ENCODE results near the gene FOXK2. TPM values are rescaled to one million over a fixed set of nuclear protein-coding genes. Genes with fewer than 3 reads are reported as not detected.

The FOXK2 gene
- total and polyA plus RNA-seq, 2 experiments from 2014 or later = 5.6 to 43.0 TPM

GRCh38 chr17:82600731-82601446 is 81.4 kb downstream of the FOXK2 start:
- Histone ChIP-seq H3K4me3 (no peak overlapping the region), H3K4me2 (ENCODE audit: unreplicated experiment) (no peak overlapping the region), H3K9me3 (ENCODE audit: low read depth) (no peaks in the 10 kb centered on the region), H3K9me2 (ENCODE audit: insufficient read depth) (no peaks in the 10 kb centered on the region), H3K9ac (no peak overlapping the region), H3K27me3 (replicated peaks; ENCODE audit: insufficient read depth) (no peaks in the 10 kb centered on the region), H4K20me1 (ENCODE audit: insufficient read depth) (no peaks in the 10 kb centered on the region), H2AFZ (no peak overlapping the region), H3K79me2 (ENCODE audit: insufficient read depth) (peaks cover 50% of the 10 kb centered on the region), H3K27ac (no peak overlapping the region), H3K36me3 (ENCODE audit: low read depth) (peaks cover 40% of the 10 kb centered on the region), H3K4me1 (ENCODE audit: insufficient read depth) (0 out of 2 replicates have a peak, but pooled peaks cover 11% of the 10 kb centered on the region), H3F3A (ENCODE audit: insufficient read depth) (peaks cover 12% of the 10 kb centered on the region; the same call in 1 of the 2 replicates)
- TF ChIP-seq EZH2phosphoT487 (IDR thresholded peaks at IDR 0.05; ENCODE audit: insufficient read depth, low read depth) = no peak
- no peak for TF ChIP-seq EZH2 (IDR thresholded peaks at IDR 0.05; ENCODE audit: insufficient read depth, poor library complexity, severe bottlenecking)
- in situ Hi-C loops (cut with MboI) = no loop called here
- no peak for DNase-seq
- WGBS, 2 experiments (ENCODE audit: low coverage in 1 of 2, low lambda C conversion rate in 2 of 2, missing lambda C conversion rate in 2 of 2) = 93 to 94% methylated on average over 35 to 37 of the region's 37 CpGs

GRCh38 chr17:82601447-82602000 is 82.0 kb downstream of the FOXK2 start:
- no peaks in the 10 kb centered on the region for H4K20me1 ChIP-seq (ENCODE audit: insufficient read depth)
- H3K4me1 ChIP-seq (ENCODE audit: insufficient read depth) = 0 out of 2 replicates have a peak, but pooled peaks cover 11% of the 10 kb centered on the region
- no peak overlapping the region for H2AFZ ChIP-seq
- peaks cover 46% of the 10 kb centered on the region for H3K36me3 ChIP-seq (ENCODE audit: low read depth)
- no peak overlapping the region for H3K4me2 ChIP-seq (ENCODE audit: unreplicated experiment)
- H3K79me2 ChIP-seq (ENCODE audit: insufficient read depth) = peaks cover 56% of the 10 kb centered on the region
- in situ Hi-C loops (cut with MboI) = no loop called here
- no peaks in the 10 kb centered on the region for H3K9me2 ChIP-seq (ENCODE audit: insufficient read depth)
- no peak overlapping the region for H3K27ac ChIP-seq
- no peak overlapping the region for H3K4me3 ChIP-seq
- WGBS, 2 experiments (ENCODE audit: low coverage in 1 of 2, low lambda C conversion rate in 2 of 2, missing lambda C conversion rate in 2 of 2) = 94 to 95% methylated on average over 24 of the region's 24 CpGs
- H3K9me3 ChIP-seq (ENCODE audit: low read depth) = no peaks in the 10 kb centered on the region
- H3K27me3 ChIP-seq (replicated peaks; ENCODE audit: insufficient read depth) = no peaks in the 10 kb centered on the region
- H3F3A ChIP-seq (ENCODE audit: insufficient read depth) = peaks cover 12% of the 10 kb centered on the region; the same call in 1 of the 2 replicates
- TF ChIP-seq EZH2 (IDR thresholded peaks at IDR 0.05; ENCODE audit: insufficient read depth, poor library complexity, severe bottlenecking) (no peak), EZH2phosphoT487 (IDR thresholded peaks at IDR 0.05; ENCODE audit: insufficient read depth, low read depth) (no peak)
- no peak overlapping the region for H3K9ac ChIP-seq
- DNase-seq = no peak

- Histone ChIP-seq H3K9me2 (ENCODE audit: insufficient read depth) (no peaks in the 10 kb centered on the region), H4K20me1 (ENCODE audit: insufficient read depth) (no peaks in the 10 kb centered on the region), H3F3A (ENCODE audit: insufficient read depth) (peaks cover 12% of the 10 kb centered on the region; the same call in 1 of the 2 replicates), H3K4me1 (ENCODE audit: insufficient read depth) (0 out of 2 replicates have a peak, but pooled peaks cover 11% of the 10 kb centered on the region), H3K9me3 (ENCODE audit: low read depth) (no peaks in the 10 kb centered on the region), H3K27me3 (replicated peaks; ENCODE audit: insufficient read depth) (no peaks in the 10 kb centered on the region), H3K4me3 (no peak overlapping the region), H3K9ac (no peak overlapping the region), H2AFZ (no peak overlapping the region), H3K36me3 (ENCODE audit: low read depth) (peaks cover 50% of the 10 kb centered on the region), H3K27ac (no peak overlapping the region), H3K79me2 (ENCODE audit: insufficient read depth) (peaks cover 52% of the 10 kb centered on the region), H3K4me2 (ENCODE audit: unreplicated experiment) (no peak overlapping the region)
- DNase-seq = no peak
- TF ChIP-seq EZH2phosphoT487 (IDR thresholded peaks at IDR 0.05; ENCODE audit: insufficient read depth, low read depth) = no peak
- TF ChIP-seq EZH2 (IDR thresholded peaks at IDR 0.05; ENCODE audit: insufficient read depth, poor library complexity, severe bottlenecking) = no peak
- 91 to 95% methylated on average over 21 of the region's 21 CpGs for WGBS, 2 experiments (ENCODE audit: low coverage in 1 of 2, low lambda C conversion rate in 2 of 2, missing lambda C conversion rate in 2 of 2)
- in situ Hi-C loops (cut with MboI) = no loop called here
Observed at GRCh38 chr17:82602487-82602886, 83.0 kb downstream of the FOXK2 start.

DNA sequence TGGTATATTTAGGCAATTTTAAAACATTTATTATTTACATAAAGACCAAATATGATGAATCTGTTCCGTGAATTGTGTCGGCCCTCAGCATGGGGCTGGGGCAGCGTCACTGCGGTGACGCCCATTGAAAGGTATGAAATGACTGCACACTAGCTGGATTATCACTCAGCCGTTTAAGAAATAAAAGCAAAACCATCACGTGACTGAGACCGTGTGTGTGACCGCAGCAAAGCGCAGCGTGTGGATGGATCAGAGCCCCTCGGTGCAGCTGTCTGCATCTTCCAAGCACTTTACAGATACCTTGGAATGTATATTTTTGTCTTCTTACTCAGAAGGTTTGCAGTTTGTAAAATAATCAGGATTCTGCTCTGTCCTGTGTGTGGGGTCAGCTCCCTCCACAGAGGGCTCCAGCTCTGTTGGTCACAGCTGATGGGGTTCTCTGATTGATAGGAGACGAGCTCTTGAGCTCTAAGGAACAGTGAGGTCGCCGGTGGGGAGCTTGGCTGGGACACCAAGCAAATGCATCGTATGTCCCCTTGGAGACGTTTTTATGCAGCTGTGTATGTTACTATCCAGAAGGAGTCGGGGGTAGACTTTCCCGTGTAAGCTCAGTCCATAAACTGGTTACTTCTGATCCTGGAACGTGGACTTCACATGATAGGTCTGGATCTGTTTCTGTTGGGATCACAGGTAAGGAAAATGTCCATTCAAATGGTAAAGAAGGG is 83.6 kb downstream of the FOXK2 start:
- H3K9ac ChIP-seq = no peak overlapping the region
- H3F3A ChIP-seq (ENCODE audit: insufficient read depth) = peaks cover 12% of the 10 kb centered on the region; the same call in 1 of the 2 replicates
- H3K36me3 ChIP-seq (ENCODE audit: low read depth) = peaks cover 56% of the 10 kb centered on the region
- in situ Hi-C loops (cut with MboI) = no loop called here
- peaks cover 46% of the 10 kb centered on the region for H3K79me2 ChIP-seq (ENCODE audit: insufficient read depth)
- no peaks in the 10 kb centered on the region for H4K20me1 ChIP-seq (ENCODE audit: insufficient read depth)
- no peak overlapping the region for H3K4me2 ChIP-seq (ENCODE audit: unreplicated experiment)
- H3K4me3 ChIP-seq = no peak overlapping the region
- H3K4me1 ChIP-seq (ENCODE audit: insufficient read depth) = 0 out of 2 replicates have a peak, but pooled peaks cover 10% of the 10 kb centered on the region
- DNase-seq = no peak
- no peaks in the 10 kb centered on the region for H3K9me2 ChIP-seq (ENCODE audit: insufficient read depth)
- H3K9me3 ChIP-seq (ENCODE audit: low read depth) = no peaks in the 10 kb centered on the region
- no peaks in the 10 kb centered on the region for H3K27me3 ChIP-seq (replicated peaks; ENCODE audit: insufficient read depth)
- H3K27ac ChIP-seq = no peak overlapping the region
- no peak for TF ChIP-seq EZH2 (IDR thresholded peaks at IDR 0.05; ENCODE audit: insufficient read depth, poor library complexity, severe bottlenecking)
- no peak for TF ChIP-seq EZH2phosphoT487 (IDR thresholded peaks at IDR 0.05; ENCODE audit: insufficient read depth, low read depth)
- 87 to 89% methylated on average over 20 of the region's 20 CpGs for WGBS, 2 experiments (ENCODE audit: low coverage in 1 of 2, low lambda C conversion rate in 2 of 2, missing lambda C conversion rate in 2 of 2)
- H2AFZ ChIP-seq = no peak overlapping the region

Data from GM23248 (cell line).